Upper lobe of right lung (tissue), 1 donor: ENCODE results near the gene GATAD2A. TPM values are rescaled to one million over a fixed set of nuclear protein-coding genes. Genes with fewer than 3 reads are reported as not detected.
A peak's percentile ranks its signal among the peaks of the same experiment; 100 is the strongest.

ENCODE experiments used
- ATAC-seq: fragments of 200-7000 bp; cut with Tn5 transposase; one replicate; pipeline ENCODE4 v1.9.1; 2020; ENCODE audit warnings: mild to moderate bottlenecking, moderate library complexity
- DNase-seq: peaks from one replicate; pipeline ENCODE4 v3.0.0-alpha.2; 2020
- H3K27ac ChIP-seq: fragments of 200-600 bp; one replicate; pipeline ENCODE4 v1.8.0; 2022
- H3K27me3 ChIP-seq: fragments of 200-600 bp; one replicate; pipeline ENCODE4 v1.8.0; 2022; ENCODE audit warnings: mild to moderate bottlenecking
- H3K36me3 ChIP-seq: fragments of 200-600 bp; one replicate; pipeline ENCODE4 v1.8.0; 2022
- H3K4me1 ChIP-seq: fragments of 200-600 bp; one replicate; pipeline ENCODE4 v1.8.0; 2022
- H3K4me3 ChIP-seq: fragments of 200-600 bp; one replicate; pipeline ENCODE4 v1.8.0; 2022; ENCODE audit warnings: mild to moderate bottlenecking
- H3K9me3 ChIP-seq: fragments of 200-600 bp; one replicate; pipeline ENCODE4 v1.8.0; 2022
- CTCF ChIP-seq: fragments of 200-600 bp; IDR thresholded peaks from one replicate; pipeline ENCODE4 v1.8.0; 2022; ENCODE audit warnings: antibody characterized with exemption
- intact Hi-C: fragments of 100-400 bp; cut with DNase I; formaldehyde crosslinking; loops from one replicate; pipeline ENCODE4 v1.11.0; 2022
- total RNA-seq: library from RNA; stranded (reverse); fragmentation: NEBNext Ultra II Directional; extraction: Animal tissue kit (Norgen Biotek cat#: 25700); gene quantifications from one replicate; pipeline ENCODE4 v1.2.1, GENCODE V29; 2021
- donor health status: DM: no; HTN: yes; CAD: no; lungs with severe emphysema.

GATAD2A gene
- total RNA-seq, 1 donor from 2014 or later: 85.8 TPM

GRCh38 chr19:19429361-19429760, 23.9 kb downstream of the GATAD2A start:
- Histone ChIP-seq H3K36me3 (no peaks in the 10 kb centered on the region), H3K27ac (no peak overlapping the region), H3K27me3 (no peaks in the 10 kb centered on the region), H3K4me3 (no peak overlapping the region), H3K4me1 (peaks cover 18% of the 10 kb centered on the region), H3K9me3 (no peaks in the 10 kb centered on the region)
- ATAC-seq (no peak), DNase-seq (no peak)
- TF ChIP-seq CTCF: no peak
- intact Hi-C loops: no loop called here

GRCh38 chr19:19432732-19433131, 27.3 kb downstream of the GATAD2A start:
- ATAC-seq: no peak
- no peak overlapping the region for H3K4me3 ChIP-seq
- peaks cover 3% of the 10 kb centered on the region for H3K36me3 ChIP-seq
- DNase-seq: no peak
- no peak for TF ChIP-seq CTCF
- no peaks in the 10 kb centered on the region for H3K9me3 ChIP-seq
- peaks cover 20% of the 10 kb centered on the region for H3K4me1 ChIP-seq
- intact Hi-C loops: no loop called here
- H3K27ac ChIP-seq: no peak overlapping the region
- H3K27me3 ChIP-seq: no peaks in the 10 kb centered on the region

DNA sequence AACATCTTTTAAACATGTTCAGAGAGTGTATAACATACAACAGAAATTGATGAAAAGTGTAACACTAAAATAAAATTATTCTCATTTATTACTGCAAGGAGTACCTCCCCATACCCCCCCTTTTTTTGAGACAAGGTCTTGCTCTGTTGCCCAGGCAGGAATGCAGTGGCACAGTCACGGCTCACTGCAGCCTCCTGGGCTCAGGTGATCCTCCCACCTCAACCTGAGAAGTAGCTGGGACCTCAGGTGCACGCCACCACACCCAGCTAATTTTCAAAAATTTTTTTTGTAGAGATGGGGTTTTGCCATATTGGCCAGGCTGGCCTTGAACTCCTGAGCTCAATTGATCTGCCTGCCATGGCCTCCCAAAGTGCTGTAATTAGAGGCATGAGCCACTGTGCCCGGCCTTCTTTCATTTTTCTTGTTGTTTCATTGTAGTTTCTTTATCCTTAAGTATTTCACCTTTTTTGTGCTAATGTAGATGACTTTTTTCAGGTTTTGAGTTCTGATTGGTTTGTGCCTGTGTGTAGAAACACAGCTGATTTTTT, 28.3 kb downstream of the GATAD2A start:
- H3K27ac ChIP-seq: no peak overlapping the region
- peaks cover 12% of the 10 kb centered on the region for H3K4me1 ChIP-seq
- no peak overlapping the region for H3K4me3 ChIP-seq
- no peak for DNase-seq
- no peaks in the 10 kb centered on the region for H3K27me3 ChIP-seq
- H3K36me3 ChIP-seq: peaks cover 3% of the 10 kb centered on the region
- intact Hi-C loops: no loop called here
- no peak for TF ChIP-seq CTCF
- no peaks in the 10 kb centered on the region for H3K9me3 ChIP-seq
- no peak for ATAC-seq

DNA sequence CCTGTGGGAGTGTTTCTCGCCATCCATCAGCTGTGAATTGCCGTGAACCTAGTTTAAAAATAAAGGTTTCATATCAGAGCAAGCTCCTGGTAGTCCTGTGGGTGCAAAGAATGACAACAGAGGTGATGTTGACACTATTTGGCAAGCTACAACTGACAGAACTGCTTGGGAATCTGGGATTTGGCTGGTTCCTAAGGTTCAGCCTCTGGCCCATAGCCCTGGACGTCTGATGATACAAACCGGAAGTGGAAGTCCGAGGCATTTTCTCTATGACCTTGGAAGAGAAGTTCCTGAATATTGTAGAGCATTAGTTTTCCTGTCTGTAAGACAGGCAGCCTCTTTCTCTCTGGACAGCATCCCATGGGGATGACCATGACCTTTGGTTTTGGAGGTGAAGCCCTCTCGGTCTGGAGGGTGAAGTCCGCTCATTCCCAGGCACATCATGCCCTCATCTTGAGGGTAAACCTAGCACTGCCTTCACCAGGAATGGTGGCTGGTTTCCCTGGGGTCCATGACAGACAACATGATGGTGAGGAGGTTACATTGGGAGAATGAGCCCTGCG, 29.1 kb downstream of the GATAD2A start:
- DNase-seq (no peak), ATAC-seq (peak; percentile 29)
- no peak for TF ChIP-seq CTCF
- no peaks in the 10 kb centered on the region for H3K27me3 ChIP-seq
- no peak overlapping the region for H3K4me3 ChIP-seq
- peaks cover 12% of the 10 kb centered on the region for H3K4me1 ChIP-seq
- H3K9me3 ChIP-seq: no peaks in the 10 kb centered on the region
- H3K27ac ChIP-seq: no peak overlapping the region
- intact Hi-C loops: no loop called here
- H3K36me3 ChIP-seq: peaks cover 3% of the 10 kb centered on the region

DNA sequence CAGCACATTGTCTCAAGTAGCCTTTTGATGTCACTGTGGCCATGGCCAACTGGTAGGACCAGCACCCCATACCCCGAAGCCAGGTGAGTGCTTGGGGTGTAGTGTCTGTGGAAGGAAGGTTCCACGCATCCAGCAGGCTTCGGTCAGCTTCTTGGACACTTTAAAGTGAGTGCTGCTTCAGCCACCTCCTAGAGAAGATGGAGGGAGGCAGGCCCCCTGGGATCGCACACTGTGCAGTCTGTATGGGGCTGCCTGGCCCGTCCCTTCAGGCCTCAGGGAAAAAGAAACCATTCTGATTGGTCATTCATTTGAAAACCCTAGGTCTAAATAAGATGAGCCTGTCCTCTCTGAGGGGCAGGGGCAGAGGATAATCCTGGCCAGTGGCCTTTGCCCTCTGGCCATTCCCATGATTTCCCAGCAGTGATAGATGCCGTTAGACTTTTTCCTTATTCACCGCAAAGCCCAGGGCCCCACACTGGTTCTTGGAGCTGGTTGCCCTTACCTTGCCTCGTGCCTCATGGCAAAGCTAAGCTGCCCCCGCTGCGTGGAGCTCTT, 30.7 kb downstream of the GATAD2A start:
- H3K4me3 ChIP-seq: no peak overlapping the region
- H3K36me3 ChIP-seq: peaks cover 3% of the 10 kb centered on the region
- H3K9me3 ChIP-seq: no peaks in the 10 kb centered on the region
- H3K27ac ChIP-seq: no peak overlapping the region
- DNase-seq (no peak), ATAC-seq (no peak)
- peaks cover 12% of the 10 kb centered on the region for H3K4me1 ChIP-seq
- intact Hi-C loops: no loop called here
- TF ChIP-seq CTCF: no peak
- no peaks in the 10 kb centered on the region for H3K27me3 ChIP-seq
